ENCODE results near the gene ARL6IP4. TPM values are rescaled to one million over a fixed set of nuclear protein-coding genes. Genes with fewer than 3 reads are reported as not detected.
A peak's percentile ranks its signal among the peaks of the same experiment; 100 is the strongest.
"Not testable (repeated sequence)": the region's sequence is repeated elsewhere in the genome, so short reads cannot be mapped to it uniquely, and the experiment has no call there.

The ARL6IP4 gene
- 130 TPM for total RNA-seq

DNA sequence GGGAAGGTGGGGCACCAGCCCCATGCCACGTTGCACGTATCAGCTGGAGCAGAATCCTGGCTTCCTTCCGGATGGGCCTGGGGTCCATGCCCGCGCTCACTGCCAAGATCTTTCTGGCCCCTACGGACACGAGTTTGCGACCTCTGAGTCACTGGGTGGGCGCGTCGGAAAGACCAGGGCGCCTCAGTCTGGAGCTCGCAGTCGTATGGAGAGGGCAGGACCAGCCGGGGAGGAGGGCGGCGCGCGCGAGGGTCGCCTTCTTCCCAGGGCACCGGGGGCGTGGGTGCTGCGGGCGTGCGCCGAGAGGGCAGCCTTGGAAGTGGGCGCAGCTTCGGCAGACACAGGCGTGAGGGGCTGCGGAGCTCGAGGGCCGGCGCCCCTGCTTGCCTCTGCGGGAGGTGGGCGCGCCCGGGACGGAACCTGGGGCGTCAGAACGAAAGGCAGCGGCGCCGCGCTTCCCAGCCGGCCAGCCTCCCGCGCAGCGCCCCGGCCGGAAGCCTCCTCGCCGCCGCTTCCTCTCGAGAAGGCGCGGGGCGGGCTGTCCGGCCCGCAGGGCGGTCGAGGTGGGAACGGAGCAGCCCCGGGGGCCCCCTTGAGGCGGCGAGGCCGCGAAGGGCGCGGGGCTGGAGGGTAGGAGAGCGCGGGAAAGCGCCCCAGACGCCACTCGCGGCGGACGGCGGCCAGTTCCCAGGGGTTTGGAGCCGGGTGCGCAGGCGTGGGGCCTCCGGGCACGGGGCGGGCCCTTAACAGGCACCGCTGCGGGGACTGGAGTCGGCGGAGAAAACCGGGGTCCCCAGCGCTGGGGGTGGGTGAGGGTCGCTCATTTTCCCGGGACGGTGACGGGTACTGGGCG lies at the start of gene ARL6IP4:
Gene ARL6IP4 (plus strand): TSS at position 499 of the 853 bp plus-strand sequence. CDS start 459 bp downstream, outside the sequence.
- no peak for DNase-seq (ENCODE audit: low spot score)

DNA sequence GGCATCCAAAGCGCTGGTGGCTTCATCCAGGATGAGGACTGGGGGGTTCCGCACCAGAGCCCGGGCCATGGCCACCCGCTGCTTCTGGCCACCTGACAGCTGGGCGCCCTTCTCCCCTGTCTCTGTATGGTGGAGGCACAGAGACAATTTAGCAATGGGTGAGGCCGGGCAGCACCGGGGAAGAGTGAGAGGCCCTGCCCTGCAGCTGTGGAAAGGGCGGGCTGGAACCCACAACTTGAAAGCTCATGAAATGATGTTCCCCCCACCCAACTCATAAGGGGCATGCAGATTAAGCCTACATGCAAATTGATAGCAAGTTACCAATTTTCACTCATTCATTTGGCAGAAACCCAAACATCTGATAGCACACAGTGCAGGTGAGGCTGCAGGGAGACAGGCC lies 48.3 kb upstream of the ARL6IP4 start:
- DNase-seq (ENCODE audit: low spot score), result no peak

DNA sequence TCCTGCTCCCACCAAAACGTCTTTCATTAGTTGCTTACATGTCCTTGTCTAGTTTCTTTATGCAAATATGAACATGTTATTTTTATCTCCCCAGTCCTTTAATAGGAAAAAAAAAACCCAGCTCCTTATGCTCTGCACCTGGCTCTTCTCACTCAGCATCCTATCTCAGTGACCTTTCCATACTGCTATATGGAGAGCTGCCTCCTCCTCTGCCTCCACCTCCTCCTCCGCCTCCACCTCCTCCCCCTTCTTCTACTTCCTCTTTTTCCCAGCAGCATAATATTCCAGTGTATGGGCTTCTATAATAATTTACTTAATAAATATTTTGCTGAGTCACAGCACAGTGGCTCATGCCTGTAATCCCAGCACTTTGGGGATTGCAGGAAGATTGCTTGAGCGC lies 45.8 kb upstream of the ARL6IP4 start:
- no peak for DNase-seq (ENCODE audit: low spot score)

DNA sequence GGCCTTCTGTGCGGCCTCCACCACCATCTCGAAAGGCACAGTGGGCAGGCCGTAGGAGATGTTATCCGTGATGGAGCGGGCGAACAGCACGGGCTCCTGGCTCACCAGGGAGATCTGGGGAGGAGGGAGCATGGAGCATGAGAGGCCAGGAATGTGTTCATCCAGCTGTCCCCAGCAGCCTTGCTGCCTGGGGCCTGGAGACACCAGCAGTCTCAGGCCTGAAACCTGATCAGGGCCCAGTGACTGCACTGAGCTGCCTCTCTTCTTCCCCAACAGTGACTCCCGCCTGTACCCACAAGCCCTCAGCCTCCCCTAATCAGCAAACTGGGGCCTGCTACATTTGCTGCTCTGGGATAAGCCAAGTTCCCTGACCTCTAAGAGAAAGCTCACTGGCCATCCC lies 45.2 kb upstream of the ARL6IP4 start:
- no peak for DNase-seq (ENCODE audit: low spot score)

DNA sequence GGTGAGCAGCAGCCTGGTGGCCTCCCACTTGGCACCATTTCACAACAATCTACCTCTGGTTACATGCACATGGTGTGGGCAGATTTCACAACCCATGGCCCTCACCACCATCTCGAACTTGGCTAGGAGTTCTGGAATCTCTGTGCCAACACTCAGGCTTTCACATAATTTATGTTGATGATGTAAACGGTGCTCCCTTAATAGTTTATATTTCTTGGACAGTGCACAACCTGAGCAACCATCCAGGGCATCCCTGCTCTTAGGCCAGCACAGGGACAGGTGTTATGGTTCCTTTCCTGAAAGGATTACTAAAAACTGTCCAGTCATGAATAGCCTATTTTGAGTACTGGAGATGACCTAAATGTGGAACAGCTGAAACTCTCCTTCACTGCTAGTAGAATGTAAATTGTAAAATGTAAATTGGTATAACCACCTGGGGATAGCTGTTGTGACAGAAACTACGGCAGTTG lies 42.8 kb upstream of the ARL6IP4 start:
- DNase-seq (ENCODE audit: low spot score), result no peak

DNA sequence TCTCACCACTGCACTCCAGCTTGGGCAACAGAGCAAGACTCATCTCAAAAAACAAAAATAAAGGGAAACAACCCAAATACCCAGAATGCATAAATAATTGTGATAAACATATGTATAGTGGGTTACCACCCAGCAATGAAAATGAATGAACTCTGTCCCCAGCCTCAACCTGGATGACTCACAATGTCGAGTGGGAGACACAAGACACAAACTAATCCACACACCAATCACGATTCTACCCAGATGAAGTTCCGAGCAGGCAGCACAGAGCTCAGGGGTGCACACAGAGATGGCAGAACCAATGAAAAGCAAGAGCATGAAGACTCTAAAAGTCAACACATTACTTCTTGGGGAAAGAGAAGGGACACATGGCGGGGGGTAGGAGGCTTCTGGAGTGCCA lies 41.4 kb upstream of the ARL6IP4 start:
- DNase-seq (ENCODE audit: low spot score), result no peak

DNA sequence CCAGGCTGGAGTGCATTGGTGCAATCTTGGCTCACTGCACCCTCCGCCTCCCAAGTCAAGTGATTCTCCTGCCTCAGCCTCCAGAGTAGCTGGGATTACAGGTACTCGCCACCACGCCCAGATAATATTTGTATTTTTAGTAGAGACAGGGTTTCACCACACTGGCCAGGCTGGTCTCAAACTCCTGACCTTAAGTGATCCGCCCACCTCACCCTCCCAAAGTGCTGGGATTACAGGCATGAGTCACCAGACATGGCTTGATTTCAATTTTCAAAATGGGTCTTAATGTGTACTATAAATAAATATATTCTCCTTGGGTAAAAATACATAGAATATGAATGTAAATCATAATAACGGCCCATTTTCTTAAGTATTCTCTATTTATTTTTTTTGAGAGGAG lies 39.1 kb upstream of the ARL6IP4 start:
- DNase-seq (ENCODE audit: low spot score), result not testable (repeated sequence)

DNA sequence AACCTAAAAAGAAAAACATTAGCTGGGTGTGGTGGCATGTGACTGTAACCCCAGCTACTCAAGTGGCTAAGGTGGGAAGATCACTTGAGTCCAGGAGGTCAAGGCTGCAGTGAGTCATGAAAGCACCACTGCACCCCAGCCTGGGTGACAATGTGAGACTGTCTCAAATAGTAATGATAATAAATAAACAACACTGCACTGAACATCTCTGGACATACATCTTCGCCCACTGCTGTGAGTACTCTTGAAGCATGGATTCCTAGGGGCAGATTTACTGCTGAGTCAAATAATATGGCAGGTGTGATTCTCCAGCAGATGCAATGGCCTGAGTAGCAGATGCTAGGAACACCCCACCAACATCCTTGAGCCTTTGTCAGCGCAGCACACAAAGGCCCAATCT lies 37.8 kb upstream of the ARL6IP4 start:
- no peak for DNase-seq (ENCODE audit: low spot score)

DNA sequence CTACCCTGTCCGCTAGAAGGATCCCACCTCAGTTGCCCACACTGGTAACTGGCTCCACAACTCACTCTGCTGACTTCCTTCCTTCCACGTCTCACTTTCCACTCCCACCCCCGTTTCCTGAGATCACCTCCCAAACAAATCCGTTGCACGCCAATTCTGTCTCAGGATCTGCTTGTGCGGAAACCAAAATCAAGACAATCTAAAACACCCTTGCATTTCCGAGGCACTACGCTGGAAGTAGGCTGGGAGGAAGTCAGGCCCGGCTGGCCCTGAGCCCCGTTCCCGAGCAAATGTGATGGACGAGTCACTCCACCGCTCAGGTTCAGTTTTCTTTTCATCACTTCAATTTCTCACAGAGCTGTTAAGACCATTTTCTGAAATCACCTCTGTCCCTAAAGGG lies 37.3 kb upstream of the ARL6IP4 start:
- no peak for DNase-seq (ENCODE audit: low spot score)

DNA sequence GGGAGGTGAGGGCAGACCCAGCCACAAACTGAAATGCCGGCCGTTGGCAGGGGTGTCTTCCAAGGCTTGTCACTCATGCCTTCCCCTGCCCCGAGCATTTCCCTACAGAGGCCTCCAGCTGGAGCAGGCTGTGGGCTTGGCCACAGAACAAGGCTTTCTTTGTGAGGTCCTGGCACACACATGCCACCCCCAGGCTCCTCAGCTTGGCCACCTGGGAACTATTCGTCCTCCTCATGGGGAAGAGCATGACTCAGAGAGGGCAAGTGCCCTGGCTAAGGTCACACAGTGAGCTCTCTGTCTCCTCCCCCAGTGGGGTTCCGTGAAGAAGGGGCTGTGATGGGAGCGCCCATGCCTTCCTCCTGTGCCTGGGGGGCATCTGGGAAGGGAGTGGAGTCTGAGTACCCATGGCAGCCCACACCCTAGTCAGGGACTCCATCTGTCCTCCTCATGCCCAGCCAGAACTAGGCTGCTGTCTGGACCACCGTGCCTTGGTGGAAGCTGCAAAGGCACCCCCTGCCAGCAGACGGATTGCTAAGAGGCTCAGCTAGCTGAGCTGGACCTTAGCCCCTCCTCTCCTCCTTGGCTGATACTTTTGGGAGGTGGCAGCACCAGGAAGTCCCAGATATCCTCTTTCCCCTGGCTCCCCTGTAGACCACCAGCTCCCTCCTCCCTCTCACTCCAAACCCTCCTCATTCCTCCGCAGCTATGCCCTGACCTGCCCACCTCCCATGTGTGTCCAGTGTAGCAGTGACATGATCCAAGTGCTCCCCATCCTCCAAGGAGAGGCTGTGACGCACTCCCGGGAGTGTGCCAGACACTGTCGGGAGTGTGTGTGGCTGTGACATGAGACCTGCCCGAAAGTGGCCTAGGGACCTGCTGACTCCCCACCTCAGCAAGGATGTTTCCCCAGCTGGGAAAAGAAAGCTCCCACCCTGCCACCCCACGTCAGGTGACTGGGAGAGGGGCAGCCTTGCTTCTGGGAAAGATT lies 35.6 kb upstream of the ARL6IP4 start:
- DNase-seq (ENCODE audit: low spot score), result no peak

DNA sequence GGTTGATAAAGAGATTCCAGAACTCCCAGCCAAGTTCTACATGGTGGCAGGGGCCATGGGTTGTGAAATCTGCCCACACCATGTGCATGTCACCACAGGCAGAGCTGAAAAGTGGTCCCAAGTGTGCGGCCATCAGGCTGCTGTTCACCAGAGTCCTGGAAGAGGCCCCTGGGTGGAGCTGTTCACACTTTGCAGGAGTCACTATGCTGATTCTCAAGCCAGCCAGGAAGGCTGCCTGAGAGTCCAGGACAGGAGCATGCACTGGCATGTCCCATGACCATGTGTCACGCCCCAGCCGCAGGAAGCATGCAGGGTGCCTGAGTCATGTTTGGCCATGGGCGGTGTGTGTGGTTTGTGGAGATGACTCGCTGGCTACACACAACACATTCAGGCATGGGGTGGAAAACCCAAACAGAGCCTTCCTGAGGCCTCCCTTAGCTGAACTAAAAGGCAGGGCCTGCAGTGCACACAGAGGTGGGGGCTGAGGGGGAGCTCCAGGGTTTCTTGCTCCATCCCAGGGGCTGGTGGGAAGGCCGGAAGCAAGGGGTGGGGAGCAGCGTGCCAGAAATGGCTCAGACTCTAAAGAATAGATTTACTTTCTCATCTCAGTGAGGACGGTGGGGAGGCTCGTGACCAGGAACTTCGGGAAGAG lies 33.7 kb upstream of the ARL6IP4 start:
- DNase-seq (ENCODE audit: low spot score), result peak; percentile 94

DNA sequence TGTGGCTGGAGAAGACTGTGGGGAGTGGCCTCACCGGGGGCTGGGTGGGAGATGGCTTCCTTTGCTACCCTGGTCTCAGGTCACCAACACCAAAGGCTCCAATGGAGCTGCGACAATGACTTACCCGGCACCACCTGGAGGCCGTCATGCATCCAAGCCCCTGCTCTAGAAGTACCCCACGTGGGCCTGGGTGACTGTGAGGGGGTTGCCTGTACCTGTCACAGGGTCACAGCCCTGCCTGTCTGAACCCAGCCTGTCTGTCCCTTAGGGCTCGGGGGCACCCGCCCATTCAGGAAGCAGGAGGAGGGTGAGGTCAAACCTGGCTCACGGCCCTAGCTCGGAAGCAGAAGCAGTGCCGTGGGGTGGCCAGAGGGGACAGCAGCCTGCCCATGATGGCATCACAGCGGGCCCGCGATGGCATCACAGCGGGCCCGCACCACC lies 33.1 kb upstream of the ARL6IP4 start:
- peak; percentile 79 for DNase-seq (ENCODE audit: low spot score)

DNA sequence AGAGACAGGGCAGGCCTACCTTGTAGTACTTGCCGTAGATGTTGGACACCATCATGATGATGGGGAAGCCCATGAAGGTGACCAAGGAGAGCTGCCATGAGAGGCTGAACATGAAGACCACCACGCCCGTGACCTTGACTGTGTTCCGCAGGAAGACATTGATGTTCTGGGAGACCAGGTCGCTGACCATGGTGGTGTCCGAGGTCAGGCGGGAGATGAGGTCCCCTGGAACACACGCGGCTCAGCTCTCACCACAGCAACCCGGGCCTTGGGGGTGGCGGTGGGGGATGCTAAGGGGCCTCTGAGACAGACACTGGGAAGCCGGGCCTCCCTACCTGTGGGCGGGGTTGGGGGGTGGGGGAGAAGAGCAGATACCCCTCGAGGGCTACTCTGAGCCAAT lies 31.9 kb upstream of the ARL6IP4 start:
- DNase-seq (ENCODE audit: low spot score), result no peak

DNA sequence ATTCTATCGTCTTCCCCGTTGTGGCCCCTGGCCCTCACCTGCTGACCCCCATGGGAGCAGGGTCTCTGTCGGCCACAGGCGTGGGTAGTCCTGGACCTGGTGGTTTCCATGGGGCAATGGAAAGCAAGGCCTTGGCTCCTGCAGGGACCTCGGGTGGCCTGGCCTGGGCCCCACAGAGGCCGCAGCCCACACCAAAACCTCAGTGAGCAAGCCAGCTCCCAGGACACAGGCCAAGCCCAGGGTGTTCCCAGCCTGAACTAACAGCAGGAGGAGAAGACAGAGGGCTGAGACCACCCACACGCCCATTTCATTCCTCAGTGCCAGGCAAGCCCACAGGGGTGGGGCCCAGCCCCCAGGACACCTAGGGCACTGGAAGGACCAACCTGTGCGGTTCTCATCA lies 31.1 kb upstream of the ARL6IP4 start:
- DNase-seq (ENCODE audit: low spot score), result no peak

DNA sequence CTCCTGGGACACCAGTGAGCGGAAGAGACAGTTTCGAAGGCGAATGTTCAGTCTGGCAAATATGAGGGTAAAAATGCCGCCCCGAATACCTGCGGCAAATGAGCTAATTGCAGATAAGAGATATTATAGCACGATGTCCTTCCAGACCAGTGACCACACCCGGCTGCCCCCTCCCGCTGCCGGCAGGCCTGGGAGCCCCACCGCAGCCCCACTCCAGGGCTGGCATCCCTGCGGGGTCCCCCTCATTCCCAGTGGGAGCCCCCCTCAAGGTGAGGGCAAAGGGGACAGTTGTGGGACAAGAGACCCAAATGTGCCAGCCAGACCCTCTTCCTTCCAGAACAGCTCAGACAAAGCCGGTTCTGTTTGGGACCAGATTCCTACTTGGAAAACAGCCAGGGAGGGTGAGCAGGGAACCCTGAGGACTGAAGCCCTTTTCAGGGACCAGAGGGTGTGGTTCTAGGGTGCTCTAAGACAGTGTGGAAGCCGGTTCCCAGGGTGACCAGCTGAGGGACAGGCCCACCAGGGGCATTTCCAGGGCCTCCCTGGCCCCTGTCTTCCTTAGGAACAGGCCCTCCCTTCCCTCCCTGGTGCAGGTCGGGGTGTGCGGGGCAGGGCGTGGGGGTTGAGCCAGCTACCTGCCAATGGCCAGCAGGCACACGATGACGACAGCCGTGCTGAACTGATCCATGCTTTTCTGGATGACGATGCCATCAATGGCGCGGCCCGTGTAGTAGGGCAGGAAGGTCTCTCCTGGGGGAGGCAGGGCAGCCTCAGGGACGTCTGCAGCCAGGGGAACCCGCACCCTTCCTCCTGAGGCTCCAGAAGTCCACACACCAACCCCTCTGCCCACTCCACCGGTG lies 30.4 kb upstream of the ARL6IP4 start:
- DNase-seq (ENCODE audit: low spot score), result no peak

DNA sequence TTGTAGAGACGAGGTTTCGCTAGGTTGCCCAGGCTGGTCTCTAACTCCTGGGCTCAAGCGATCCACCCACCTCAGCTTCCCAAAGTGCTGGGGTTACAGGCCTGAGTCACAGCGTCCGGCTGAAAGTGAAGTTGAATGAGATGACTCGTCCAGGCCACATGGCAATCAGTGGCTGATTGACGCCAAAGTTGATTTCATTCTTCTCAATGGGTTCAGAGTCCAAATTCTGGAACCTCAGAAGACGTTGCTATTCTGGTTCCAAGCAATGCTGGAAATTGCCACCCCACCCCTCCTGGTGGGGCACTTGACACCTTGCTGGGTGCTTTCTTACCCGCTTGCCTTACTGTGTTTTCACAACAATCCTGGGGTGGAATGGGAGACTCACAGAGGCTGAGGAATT lies 29.1 kb upstream of the ARL6IP4 start:
- DNase-seq (ENCODE audit: low spot score), result no peak

DNA sequence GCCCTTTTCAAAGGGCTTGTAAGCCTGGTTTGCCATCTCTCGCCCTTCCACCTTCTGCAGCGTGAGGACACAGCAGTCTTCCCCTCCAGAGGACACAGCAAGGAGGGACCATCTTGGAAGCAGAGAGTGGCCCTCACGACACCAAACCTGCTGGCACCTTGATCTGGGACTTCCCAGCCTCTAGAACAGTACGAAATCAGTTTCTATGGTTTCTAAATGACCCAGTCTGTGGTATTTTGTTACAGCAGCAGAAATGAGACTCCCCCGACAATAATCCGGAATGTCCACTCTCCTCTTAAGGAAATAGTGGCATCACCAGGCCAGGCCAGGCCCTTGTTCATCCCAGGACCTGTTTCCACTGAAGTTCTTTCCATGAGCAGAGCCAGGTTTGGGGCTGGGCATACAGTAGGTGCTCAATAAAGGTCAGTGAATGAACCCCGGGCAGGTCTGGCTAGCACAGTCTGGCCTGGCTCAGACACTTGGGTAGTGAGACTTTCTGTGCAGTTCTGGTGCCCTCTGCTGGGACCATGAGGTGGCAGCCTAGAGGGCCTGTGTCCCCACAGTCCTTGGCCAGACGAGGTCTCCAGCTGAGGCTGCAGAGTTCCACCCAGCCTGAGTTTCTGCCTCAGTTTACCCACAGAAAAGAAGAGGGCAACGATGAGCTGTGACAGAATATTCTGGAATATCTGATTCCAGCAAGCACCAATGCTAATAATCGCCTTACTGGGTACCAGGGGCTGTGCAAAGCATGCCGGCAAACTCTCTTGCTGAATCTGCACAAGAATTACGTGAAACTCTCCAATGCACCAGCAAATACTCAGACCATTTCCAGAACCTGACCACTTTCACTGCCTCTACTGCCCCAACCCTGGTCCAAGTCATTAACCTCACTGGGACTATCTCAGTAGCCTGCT lies 28.2 kb upstream of the ARL6IP4 start:
- peak; percentile 80 for DNase-seq (ENCODE audit: low spot score)

DNA sequence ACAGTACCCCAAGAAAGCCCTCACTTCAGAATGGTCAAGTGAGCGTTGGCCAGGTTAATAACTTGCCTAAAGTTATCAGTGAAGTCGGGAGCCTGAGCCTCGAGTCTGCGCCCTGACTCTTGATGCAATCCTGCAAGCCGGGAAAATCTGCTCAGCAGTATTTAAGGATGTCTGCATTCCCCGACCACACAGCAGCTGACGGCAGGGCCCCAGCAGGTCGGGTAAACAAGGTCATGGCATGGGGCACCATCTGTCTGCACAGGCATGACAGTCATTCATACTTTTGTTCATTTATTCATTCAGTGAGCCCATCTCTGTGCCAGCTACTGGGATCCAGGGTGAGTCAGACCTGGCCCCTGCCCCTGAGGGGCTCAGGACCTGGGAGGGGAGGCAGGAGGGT lies 25.3 kb upstream of the ARL6IP4 start:
- DNase-seq (ENCODE audit: low spot score), result no peak

DNA sequence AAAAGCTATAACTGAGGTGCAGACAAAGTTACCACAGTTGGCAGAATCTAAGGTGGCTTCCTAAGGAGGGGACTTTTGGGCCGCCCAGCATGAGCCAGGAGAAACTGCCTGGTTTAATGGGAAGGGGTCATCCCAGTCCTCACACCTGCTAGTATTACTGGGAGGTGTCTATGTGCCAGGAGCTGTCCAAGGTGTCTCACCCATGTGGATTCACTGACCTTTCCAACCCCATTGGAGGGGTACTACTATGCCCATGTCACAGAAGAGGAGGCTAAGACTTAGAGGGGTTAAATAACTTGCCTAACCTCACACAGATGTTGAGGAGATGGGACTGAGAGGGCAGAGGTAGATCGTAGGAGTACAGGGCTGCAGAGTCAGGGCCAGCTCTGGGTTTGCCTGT lies 24.4 kb upstream of the ARL6IP4 start:
- no peak for DNase-seq (ENCODE audit: low spot score)

All from ureter (tissue), 1 donor.